Smooth muscle cell (in vitro differentiated cells): ENCODE results near the gene SLC4A5. TPM values are rescaled to one million over a fixed set of nuclear protein-coding genes. Genes with fewer than 3 reads are reported as not detected.

Experiments
- DNase-seq: peaks from one replicate; lab custom pipeline; 2025; ENCODE audit not compliant: unreplicated experiment; lab: John Stamatoyannopoulos, UW
- H2AFZ ChIP-seq: fragments of 200-600 bp; sonication (generic); 2 replicates; pipeline ENCODE4 v1.6.0; 2016; ENCODE audit warnings: antibody characterized with exemption, low read depth, mild to moderate bottlenecking
- H3F3A ChIP-seq: fragments of 200-600 bp; sonication (generic); 2 replicates; pipeline ENCODE4 v1.6.0; 2017; ENCODE audit warnings: antibody characterized with exemption, low read depth
- H3K27ac ChIP-seq: fragments of 200-600 bp; sonication (generic); 2 replicates; pipeline ENCODE4 v1.5.1; 2016; ENCODE audit warnings: low read depth, mild to moderate bottlenecking
- H3K27me3 ChIP-seq: fragments of 200-600 bp; sonication (generic); 2 replicates; pipeline ENCODE4 v1.6.1; 2016; ENCODE audit warnings: low read depth, mild to moderate bottlenecking
- H3K36me3 ChIP-seq: fragments of 200-600 bp; sonication (generic); 2 replicates; pipeline ENCODE4 v1.5.1; 2016; ENCODE audit warnings: low read depth
- H3K4me1 ChIP-seq: fragments of 200-600 bp; sonication (generic); 2 replicates; pipeline ENCODE4 v1.5.1; 2016; ENCODE audit warnings: low read depth
- H3K4me2 ChIP-seq: fragments of 200-600 bp; sonication (generic); 2 replicates; pipeline ENCODE4 v1.6.0; 2016; ENCODE audit warnings: mild to moderate bottlenecking
- H3K4me3 ChIP-seq: fragments of 200-600 bp; sonication (generic); 2 replicates; pipeline ENCODE4 v1.5.1; 2016; ENCODE audit warnings: mild to moderate bottlenecking
- H3K79me2 ChIP-seq: fragments of 200-600 bp; sonication (generic); 2 replicates; pipeline ENCODE4 v1.6.0; 2016; ENCODE audit warnings: low read depth, mild to moderate bottlenecking
- H3K9ac ChIP-seq: fragments of 200-600 bp; sonication (generic); 2 replicates; pipeline ENCODE4 v1.6.0; 2016; ENCODE audit warnings: low read depth
- H3K9me3 ChIP-seq: fragments of 200-600 bp; sonication (generic); replicated peaks from 2 replicates; pipeline ENCODE4 v1.5.1; 2016; ENCODE audit warnings: low read depth
- H4K20me1 ChIP-seq: fragments of 200-600 bp; sonication (generic); 2 replicates; pipeline ENCODE4 v1.6.0; 2016; ENCODE audit warnings: low read depth
- CTCF ChIP-seq: fragments of 200-600 bp; sonication (generic); IDR thresholded peaks from 2 replicates; pipeline ENCODE4 v1.5.1; 2017; ENCODE audit warnings: borderline replicate concordance, mild to moderate bottlenecking, antibody characterized with exemption; ENCODE audit not compliant: insufficient read depth, poor library complexity, severe bottlenecking
- WGBS: methylation state at CpG from one replicate; pipeline ENCODE4 v1.1.7; 2016; ENCODE audit warnings: low lambda C conversion rate; 5-methylcytosine and 5-hydroxymethylcytosine counted together
- polyA plus RNA-seq: library from polyadenylated mRNA; unstranded; fragments of >200 nt; fragmentation: Nextera tagmentation; extraction: Ambion mirVana; gene quantifications from 2 replicates; pipeline ENCODE4 v1.2.1, GENCODE V29; 2016
- total RNA-seq: library from RNA; depleted of rRNA; stranded (reverse); fragments of >200 nt; gene quantifications from 2 replicates; pipeline ENCODE4 v1.2.3, GENCODE V29; 2014

The SLC4A5 gene
- total and polyA plus RNA-seq, 2 experiments from 2014 or later: 0.46 to 0.99 TPM

DNA sequence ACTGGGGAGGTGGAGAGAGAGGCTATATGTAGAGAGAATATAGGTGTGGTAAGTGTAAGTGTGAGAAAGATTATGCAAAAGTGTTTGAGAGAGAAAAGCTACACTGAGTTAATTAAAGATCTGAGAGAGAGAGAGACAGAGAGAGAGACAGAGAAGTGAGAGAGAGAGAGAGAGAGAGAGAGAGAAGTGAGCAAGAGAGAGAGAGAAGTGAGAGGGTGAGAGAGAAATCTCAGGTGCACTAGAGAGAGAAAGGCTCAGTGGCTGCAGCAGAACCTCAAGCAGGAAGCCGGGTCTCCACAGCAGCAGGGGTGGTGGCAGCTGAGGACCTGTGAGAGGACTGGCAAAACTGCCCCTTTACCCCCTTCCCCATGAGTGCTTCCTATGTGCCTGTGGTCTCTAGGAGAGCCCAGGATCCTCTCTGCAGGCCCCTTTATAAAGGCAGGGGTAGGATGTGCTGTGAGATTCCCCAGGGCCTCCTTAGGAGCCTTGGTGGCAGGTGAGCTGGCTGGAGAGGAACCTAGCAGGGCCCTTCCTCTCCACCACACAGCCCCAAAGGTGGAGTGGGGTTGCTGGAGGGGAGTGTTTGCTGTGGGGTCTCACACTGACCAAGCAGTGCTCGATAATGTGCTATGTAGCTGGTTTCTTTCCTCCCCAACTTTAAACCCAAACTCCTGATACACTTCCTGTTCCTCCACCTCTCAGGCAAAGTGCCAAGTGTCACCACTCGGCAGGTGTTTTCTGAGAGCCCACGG, 52.6 kb downstream of the SLC4A5 start:
- Histone ChIP-seq H3K79me2 (no peaks in the 10 kb centered on the region), H3K4me3 (no peak overlapping the region), H3K4me1 (no peaks in the 10 kb centered on the region), H3F3A (no peaks in the 10 kb centered on the region), H3K36me3 (no peaks in the 10 kb centered on the region), H3K27ac (no peak overlapping the region), H3K4me2 (no peak overlapping the region), H2AFZ (no peak overlapping the region), H3K9me3 (no peaks in the 10 kb centered on the region), H3K9ac (no peak overlapping the region), H4K20me1 (no peaks in the 10 kb centered on the region), H3K27me3 (no peaks in the 10 kb centered on the region)
- 83% methylated on average over 4 of the region's 4 CpGs for WGBS
- no peak for TF ChIP-seq CTCF
- no peak for DNase-seq

DNA sequence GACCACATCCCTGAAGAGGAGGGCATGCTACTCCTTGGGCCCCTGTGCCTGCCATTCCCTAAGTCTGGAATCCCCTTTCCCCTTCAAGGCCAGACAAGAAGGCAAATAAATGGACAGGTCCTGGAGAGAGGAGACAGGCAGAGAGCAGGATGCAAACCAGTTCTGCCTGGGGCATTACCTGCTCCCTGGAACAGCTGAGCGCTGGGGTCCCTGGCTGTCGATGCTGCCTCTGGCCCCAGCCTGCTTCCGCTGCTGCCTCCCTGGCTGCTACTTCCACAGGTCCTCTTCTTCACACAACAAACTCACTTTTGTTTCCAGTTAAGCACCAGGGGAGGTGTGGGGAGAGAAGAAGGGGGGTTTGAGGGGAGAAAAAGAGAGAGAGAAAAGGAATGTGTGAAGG, 53.1 kb downstream of the SLC4A5 start:
- H3K9me3 ChIP-seq: no peaks in the 10 kb centered on the region
- no peak overlapping the region for H2AFZ ChIP-seq
- DNase-seq: no peak
- TF ChIP-seq CTCF: no peak
- no peak overlapping the region for H3K9ac ChIP-seq
- no peaks in the 10 kb centered on the region for H3K4me1 ChIP-seq
- H4K20me1 ChIP-seq: no peaks in the 10 kb centered on the region
- H3K36me3 ChIP-seq: no peaks in the 10 kb centered on the region
- H3K27ac ChIP-seq: no peak overlapping the region
- no peaks in the 10 kb centered on the region for H3F3A ChIP-seq
- no peaks in the 10 kb centered on the region for H3K79me2 ChIP-seq
- H3K4me2 ChIP-seq: no peak overlapping the region
- 72% methylated on average over 3 of the region's 3 CpGs for WGBS
- no peak overlapping the region for H3K4me3 ChIP-seq
- no peaks in the 10 kb centered on the region for H3K27me3 ChIP-seq

DNA sequence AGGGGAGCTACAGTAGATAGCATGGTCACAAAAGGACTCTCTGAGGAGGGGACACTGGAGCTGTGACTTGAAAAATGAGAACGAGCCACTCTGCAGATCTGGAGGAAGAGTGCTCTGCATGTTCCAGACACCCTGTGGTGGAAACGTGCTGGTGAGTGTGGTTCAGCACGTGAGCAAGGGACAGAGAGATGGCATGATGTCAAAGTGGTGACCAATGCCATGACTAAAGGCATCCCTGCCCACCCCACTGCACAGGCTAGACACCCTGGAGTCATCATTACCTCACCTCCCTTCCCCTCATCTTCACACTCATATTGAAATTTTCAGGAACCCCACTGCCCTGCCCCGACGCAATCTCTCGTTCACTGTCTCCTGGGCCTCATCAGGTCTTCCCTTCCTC, 56.5 kb downstream of the SLC4A5 start:
- no peaks in the 10 kb centered on the region for H3F3A ChIP-seq
- H3K4me1 ChIP-seq: no peaks in the 10 kb centered on the region
- H3K4me2 ChIP-seq: no peak overlapping the region
- no peak overlapping the region for H3K4me3 ChIP-seq
- H3K79me2 ChIP-seq: no peaks in the 10 kb centered on the region
- 85% methylated on average over 6 of the region's 6 CpGs for WGBS
- H4K20me1 ChIP-seq: no peaks in the 10 kb centered on the region
- no peaks in the 10 kb centered on the region for H3K36me3 ChIP-seq
- no peak for TF ChIP-seq CTCF
- no peaks in the 10 kb centered on the region for H3K27me3 ChIP-seq
- no peak overlapping the region for H3K9ac ChIP-seq
- DNase-seq: no peak
- no peak overlapping the region for H3K27ac ChIP-seq
- no peaks in the 10 kb centered on the region for H3K9me3 ChIP-seq
- no peak overlapping the region for H2AFZ ChIP-seq
